ENCODE data around the gene MFAP3.
A peak's percentile ranks its signal among the peaks of the same experiment; 100 is the strongest.

MFAP3 gene

DNA sequence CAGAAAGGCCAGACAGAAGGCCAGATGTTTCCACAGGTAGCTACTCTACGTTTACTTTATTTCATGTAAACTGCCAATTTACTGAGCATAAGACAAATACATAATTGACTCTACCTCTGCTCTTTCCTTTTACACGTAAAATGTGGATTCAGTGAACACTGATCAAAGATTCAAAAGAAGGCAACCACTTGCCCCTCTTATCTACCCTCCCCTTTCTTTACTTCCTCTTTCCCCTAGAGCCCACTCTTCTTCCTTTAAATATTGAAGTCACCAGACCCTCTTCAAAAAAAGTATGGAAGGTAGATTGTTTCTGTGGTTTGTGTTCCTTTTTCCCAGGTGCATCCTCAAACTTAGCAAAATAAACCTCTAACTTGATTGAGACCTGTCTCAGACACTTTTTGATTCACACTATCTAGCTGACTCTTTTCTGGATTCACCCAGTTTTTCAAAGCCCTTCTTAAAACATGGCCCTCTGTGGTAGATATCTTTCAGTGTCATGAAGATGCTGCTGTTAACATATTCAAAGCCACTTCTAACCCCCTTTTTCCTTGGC, 6.8 kb upstream of the MFAP3 start:
- Histone ChIP-seq H3K4me3 (no peak overlapping the region), H3K27me3 (ENCODE audit: low read depth) (no peaks in the 10 kb centered on the region), H3K9me3 (no peaks in the 10 kb centered on the region), H3K4me1 (no peaks in the 10 kb centered on the region), H3K36me3 (replicated peaks) (no peaks in the 10 kb centered on the region)
- DNase-seq (ENCODE audit: low spot score in 2 of 2), result no peak
- in situ Hi-C loops (cut with MboI; ENCODE audit: low sequenced_read_pairs), result no loop called here

DNA sequence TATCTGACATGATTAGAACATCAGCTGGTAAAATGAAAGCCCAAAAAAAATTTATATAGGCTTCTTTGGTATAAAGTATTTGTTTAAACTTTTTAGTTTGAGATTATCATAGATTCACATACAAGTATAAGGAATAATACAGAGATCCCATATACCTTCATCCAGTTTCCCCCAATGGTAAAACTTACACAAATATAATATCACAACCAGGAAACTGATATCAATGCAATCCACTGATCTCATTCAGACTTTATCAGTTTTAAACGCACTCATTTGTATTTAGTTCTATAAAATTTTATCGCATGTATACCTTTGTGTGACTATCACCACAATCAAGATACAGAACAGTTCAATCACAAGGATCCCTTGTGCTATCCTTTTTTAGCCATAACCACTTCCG, 3.8 kb upstream of the MFAP3 start:
- Histone ChIP-seq H3K36me3 (replicated peaks) (no peaks in the 10 kb centered on the region), H3K4me1 (peaks cover 6% of the 10 kb centered on the region), H3K27me3 (ENCODE audit: low read depth) (no peaks in the 10 kb centered on the region), H3K4me3 (no peak overlapping the region), H3K9me3 (no peaks in the 10 kb centered on the region)
- in situ Hi-C loops (cut with MboI; ENCODE audit: low sequenced_read_pairs), result no loop called here
- DNase-seq (ENCODE audit: low spot score in 2 of 2), result no peak

DNA sequence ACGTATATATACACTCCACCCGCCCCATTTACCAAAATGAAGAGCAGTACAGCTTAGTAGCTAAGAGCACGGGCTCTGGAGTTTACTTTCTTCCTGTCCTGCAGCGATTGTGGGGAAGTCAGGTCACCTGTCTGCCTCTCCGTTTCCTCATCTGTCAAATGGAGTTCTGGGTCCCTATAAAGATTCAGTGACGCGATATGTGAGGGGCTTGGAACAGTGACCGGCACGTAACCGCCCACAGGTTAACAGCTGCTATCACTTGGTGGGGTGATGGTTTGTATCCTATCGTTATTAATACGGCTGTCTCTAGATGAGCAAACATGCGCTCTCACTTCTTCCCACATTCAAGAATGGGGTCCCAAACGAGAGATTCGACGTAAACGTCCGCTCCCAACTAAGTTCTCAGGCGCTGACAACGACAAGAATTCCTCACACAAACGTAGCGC, 483 bp upstream of the MFAP3 start:
- Histone ChIP-seq H3K27me3 (ENCODE audit: low read depth) (no peaks in the 10 kb centered on the region), H3K36me3 (replicated peaks) (no peaks in the 10 kb centered on the region), H3K4me3 (peak overlapping the region; percentile 85), H3K9me3 (no peaks in the 10 kb centered on the region), H3K4me1 (peaks cover 7% of the 10 kb centered on the region)
- in situ Hi-C loops (cut with MboI; ENCODE audit: low sequenced_read_pairs), result no loop called here
- peak; percentile 35 to 37 for DNase-seq (ENCODE audit: low spot score in 2 of 2)

DNA sequence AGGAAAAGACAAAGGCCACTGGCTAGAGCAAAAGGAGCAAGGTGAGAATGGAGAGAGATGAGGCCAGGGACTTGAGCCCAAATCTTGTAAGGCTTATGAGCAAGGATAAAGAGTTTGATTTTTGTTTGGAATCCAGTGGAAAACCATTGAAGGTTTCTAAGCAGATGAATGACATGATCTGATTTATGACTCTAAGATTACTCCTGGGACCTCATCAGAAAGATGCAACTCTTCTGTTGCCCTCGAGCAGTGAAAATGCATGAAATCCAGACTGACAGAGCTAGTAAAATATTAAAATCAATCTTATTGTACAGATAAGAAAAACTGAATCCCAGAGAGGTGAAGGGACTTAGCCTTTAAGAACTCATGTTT, 677 bp downstream of the MFAP3 start:
- Histone ChIP-seq H3K27me3 (ENCODE audit: low read depth) (no peaks in the 10 kb centered on the region), H3K36me3 (replicated peaks) (no peaks in the 10 kb centered on the region), H3K9me3 (no peaks in the 10 kb centered on the region), H3K4me1 (peaks cover 7% of the 10 kb centered on the region), H3K4me3 (peak overlapping the region; percentile 85)
- in situ Hi-C loops (cut with MboI; ENCODE audit: low sequenced_read_pairs), result no loop called here
- no peak for DNase-seq (ENCODE audit: low spot score in 2 of 2)

DNA sequence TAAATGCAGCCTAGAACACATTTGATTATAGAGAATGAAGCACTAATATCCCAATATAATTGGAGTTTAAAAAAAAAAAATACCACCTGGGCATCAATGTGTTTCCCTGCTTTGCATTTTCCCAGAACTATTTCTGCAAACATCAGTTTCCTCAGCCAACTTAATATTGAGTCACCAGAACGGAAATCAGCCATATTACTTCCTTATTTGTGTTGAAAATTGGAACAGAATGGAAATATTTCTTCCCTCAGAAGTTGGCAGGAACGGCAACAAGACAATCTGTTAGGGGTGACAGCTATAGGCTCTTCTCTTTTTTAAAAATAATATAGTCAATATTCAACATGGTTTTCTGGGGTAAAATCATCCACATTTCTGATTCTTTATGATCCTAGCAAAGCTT, 4.0 kb downstream of the MFAP3 start:
- no peak overlapping the region for H3K4me3 ChIP-seq
- H3K36me3 ChIP-seq (replicated peaks), result no peaks in the 10 kb centered on the region
- H3K4me1 ChIP-seq, result peaks cover 7% of the 10 kb centered on the region
- in situ Hi-C loops (cut with MboI; ENCODE audit: low sequenced_read_pairs), result no loop called here
- H3K9me3 ChIP-seq, result no peaks in the 10 kb centered on the region
- no peak for DNase-seq (ENCODE audit: low spot score in 2 of 2)
- no peaks in the 10 kb centered on the region for H3K27me3 ChIP-seq (ENCODE audit: low read depth)

DNA sequence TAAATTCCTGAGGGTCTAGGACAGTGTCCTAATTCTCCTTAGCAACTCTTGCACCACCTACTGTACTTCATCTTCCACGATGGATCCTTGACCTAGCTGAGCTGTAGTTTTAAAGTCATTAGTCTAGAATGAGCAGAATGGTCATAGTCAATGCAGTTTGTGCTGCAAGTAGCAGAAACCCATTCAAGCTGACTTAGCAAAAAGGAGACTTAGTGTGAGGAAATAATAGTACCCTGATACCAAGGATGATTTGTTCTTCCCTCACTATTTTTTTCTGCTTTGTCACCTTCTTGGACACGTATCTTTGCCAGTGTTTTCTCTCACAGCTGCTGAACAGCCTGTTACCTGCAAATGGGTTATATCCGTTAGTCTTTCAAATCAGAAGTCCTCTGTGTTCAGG, 5.3 kb downstream of the MFAP3 start:
- H3K9me3 ChIP-seq, result no peaks in the 10 kb centered on the region
- in situ Hi-C loops (cut with MboI; ENCODE audit: low sequenced_read_pairs), result no loop called here
- no peaks in the 10 kb centered on the region for H3K27me3 ChIP-seq (ENCODE audit: low read depth)
- DNase-seq (ENCODE audit: low spot score in 2 of 2), result no peak
- no peak overlapping the region for H3K4me3 ChIP-seq
- no peaks in the 10 kb centered on the region for H3K36me3 ChIP-seq (replicated peaks)
- H3K4me1 ChIP-seq, result peaks cover 7% of the 10 kb centered on the region

DNA sequence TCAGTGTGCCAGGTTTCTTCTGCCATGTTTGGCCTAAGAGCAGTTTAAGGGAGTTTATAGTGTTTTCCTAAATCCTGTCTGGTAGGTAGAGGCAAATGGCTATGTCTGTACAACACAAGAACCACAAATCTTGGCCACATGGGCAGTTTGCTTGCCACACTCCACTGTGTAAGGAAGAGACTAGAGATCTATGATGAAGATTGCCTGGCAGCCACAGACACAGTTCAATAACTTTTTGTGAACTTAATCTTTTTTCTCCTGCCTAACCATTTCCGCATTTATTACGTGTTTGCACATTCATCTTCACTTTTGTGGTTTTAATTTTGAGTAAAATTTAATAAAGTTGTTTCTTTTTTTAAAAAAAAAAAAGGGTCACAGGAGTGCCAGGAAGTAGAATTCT, 5.8 kb downstream of the MFAP3 start:
- DNase-seq (ENCODE audit: low spot score in 2 of 2), result no peak
- in situ Hi-C loops (cut with MboI; ENCODE audit: low sequenced_read_pairs), result no loop called here
- H3K36me3 ChIP-seq (replicated peaks), result no peaks in the 10 kb centered on the region; the same call in 1 of the 2 replicates
- H3K4me1 ChIP-seq, result peaks cover 5% of the 10 kb centered on the region
- H3K9me3 ChIP-seq, result no peaks in the 10 kb centered on the region
- no peak overlapping the region for H3K4me3 ChIP-seq
- H3K27me3 ChIP-seq (ENCODE audit: low read depth), result no peaks in the 10 kb centered on the region

DNA sequence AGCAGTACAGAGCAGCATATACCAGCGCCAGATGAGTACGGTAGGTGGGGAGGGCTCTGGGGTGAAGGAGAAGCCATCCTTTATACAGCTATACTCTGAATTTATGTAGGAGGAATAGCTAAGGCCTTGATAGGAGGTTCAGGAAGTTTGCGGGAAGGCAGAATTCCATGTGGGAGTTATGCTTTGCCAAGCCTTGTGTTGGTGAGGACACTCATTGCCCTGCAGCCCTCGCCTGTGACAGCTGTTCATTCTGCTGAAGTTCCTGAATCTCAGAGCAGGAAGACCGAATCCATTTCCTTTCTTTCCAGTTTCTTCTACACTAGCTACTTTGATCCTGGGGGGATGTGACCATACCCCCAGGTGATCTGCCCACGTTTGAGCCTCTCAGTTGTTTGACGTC, 7.7 kb downstream of the MFAP3 start:
- Histone ChIP-seq H3K36me3 (replicated peaks) (no peaks in the 10 kb centered on the region; the same call in none of the 2 replicates), H3K27me3 (ENCODE audit: low read depth) (no peaks in the 10 kb centered on the region), H3K4me3 (no peak overlapping the region), H3K4me1 (no peaks in the 10 kb centered on the region), H3K9me3 (no peaks in the 10 kb centered on the region)
- no peak for DNase-seq (ENCODE audit: low spot score in 2 of 2)
- in situ Hi-C loops (cut with MboI; ENCODE audit: low sequenced_read_pairs), result no loop called here

DNA sequence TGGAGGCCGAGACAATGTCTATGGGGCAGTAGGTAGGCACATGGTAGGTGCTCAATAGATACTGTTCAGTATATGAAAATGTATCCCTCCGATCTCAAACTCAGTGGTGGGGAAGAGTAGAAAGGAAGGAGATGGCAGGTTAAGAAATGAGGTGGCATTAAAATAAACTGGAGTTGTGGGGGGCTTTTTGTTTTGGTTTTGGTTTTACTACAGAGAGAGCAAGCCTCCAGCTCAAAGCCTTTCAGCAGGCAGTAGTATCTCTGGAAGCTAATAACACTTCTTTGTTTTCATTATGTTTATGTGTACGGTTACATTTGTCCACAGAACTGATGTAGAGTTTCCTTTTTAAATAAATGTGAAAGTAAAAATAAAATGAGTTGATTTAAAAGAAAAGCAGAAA, 8.6 kb downstream of the MFAP3 start:
- DNase-seq (ENCODE audit: low spot score in 2 of 2), result no peak
- Histone ChIP-seq H3K27me3 (ENCODE audit: low read depth) (no peaks in the 10 kb centered on the region), H3K4me1 (no peaks in the 10 kb centered on the region), H3K36me3 (replicated peaks) (no peaks in the 10 kb centered on the region; the same call in none of the 2 replicates), H3K4me3 (no peak overlapping the region), H3K9me3 (no peaks in the 10 kb centered on the region)
- in situ Hi-C loops (cut with MboI; ENCODE audit: low sequenced_read_pairs), result no loop called here

DNA sequence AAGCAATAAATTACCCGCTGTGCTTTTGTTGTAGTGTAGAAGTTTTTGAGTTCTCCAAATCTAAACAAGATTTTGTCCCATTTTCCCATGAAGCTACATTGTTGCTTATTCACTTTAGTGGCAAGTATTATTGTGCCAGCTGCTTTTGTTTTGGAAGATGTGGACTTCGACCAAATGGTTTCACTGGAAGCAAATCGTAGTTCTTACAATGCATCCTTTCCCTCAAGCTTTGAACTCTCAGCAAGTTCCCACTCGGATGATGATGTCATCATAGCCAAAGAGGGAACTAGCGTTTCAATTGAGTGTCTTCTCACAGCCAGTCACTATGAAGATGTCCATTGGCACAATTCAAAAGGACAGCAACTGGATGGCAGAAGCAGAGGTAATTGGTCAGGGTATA, 10.9 kb downstream of the MFAP3 start:
- no peaks in the 10 kb centered on the region for H3K27me3 ChIP-seq (ENCODE audit: low read depth)
- in situ Hi-C loops (cut with MboI; ENCODE audit: low sequenced_read_pairs), result loop anchor here (25.0 kb wide), 1 partner anchor 563 kb away; no protein-coding TSS in a partner anchor

DNA sequence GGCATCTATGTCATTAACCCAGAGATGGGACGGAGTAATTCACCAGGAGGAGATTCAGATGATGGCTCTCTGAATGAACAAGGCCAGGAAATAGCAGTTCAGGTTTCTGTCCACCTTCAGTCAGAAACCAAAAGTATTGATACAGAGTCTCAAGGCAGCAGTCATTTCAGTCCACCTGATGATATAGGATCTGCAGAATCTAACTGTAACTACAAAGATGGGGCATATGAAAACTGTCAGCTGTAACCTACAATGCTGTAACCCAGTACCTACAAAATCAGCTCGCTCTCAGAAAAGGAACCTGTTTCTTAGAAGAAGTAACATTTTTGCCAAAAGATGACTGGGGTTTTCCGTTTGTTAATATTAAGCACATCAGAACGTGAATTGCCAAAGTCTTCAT, 14.7 kb downstream of the MFAP3 start:
- H3K4me3 ChIP-seq, result no peak overlapping the region
- no peaks in the 10 kb centered on the region for H3K27me3 ChIP-seq (ENCODE audit: low read depth)
- no peaks in the 10 kb centered on the region for H3K9me3 ChIP-seq
- H3K4me1 ChIP-seq, result peaks cover 7% of the 10 kb centered on the region
- in situ Hi-C loops (cut with MboI; ENCODE audit: low sequenced_read_pairs), result loop anchor here (25.0 kb wide), 1 partner anchor 559 kb away; no protein-coding TSS in a partner anchor
- DNase-seq (ENCODE audit: low spot score in 2 of 2), result no peak
- H3K36me3 ChIP-seq (replicated peaks), result peaks cover 11% of the 10 kb centered on the region

More for the DNA sequence above, 10.9 kb downstream of the MFAP3 start:
- Histone ChIP-seq H3K4me1 (no peaks in the 10 kb centered on the region), H3K4me3 (no peak overlapping the region), H3K9me3 (no peaks in the 10 kb centered on the region), H3K36me3 (replicated peaks) (peaks cover 11% of the 10 kb centered on the region)
- no peak for DNase-seq (ENCODE audit: low spot score in 2 of 2)

DNA sequence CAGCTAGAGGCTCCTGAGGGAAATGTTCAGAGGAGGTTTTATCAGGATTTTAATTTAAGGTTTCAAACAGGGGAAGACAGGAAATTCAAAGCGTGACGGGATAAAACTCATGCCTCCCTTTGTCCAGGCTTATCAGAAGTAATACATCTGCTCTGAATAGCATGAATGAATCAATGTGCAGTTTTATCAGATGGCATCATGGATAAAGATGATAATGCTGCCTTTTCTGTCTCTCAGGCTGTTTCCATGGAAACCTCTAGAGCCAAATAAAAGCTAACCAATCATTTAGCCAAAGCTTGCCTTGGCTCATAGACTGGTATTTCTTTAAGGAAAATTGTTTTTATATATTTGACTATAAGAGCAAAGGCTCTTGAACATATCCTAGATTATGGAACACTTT, 16.4 kb downstream of the MFAP3 start:
- DNase-seq (ENCODE audit: low spot score in 2 of 2), result no peak
- peaks cover 8% of the 10 kb centered on the region for H3K4me1 ChIP-seq
- in situ Hi-C loops (cut with MboI; ENCODE audit: low sequenced_read_pairs), result loop anchor here (25.0 kb wide), 1 partner anchor 557 kb away; no protein-coding TSS in a partner anchor
- H3K4me3 ChIP-seq, result no peak overlapping the region
- H3K9me3 ChIP-seq, result no peaks in the 10 kb centered on the region
- peaks cover 11% of the 10 kb centered on the region for H3K36me3 ChIP-seq (replicated peaks)
- H3K27me3 ChIP-seq (ENCODE audit: low read depth), result no peaks in the 10 kb centered on the region

DNA sequence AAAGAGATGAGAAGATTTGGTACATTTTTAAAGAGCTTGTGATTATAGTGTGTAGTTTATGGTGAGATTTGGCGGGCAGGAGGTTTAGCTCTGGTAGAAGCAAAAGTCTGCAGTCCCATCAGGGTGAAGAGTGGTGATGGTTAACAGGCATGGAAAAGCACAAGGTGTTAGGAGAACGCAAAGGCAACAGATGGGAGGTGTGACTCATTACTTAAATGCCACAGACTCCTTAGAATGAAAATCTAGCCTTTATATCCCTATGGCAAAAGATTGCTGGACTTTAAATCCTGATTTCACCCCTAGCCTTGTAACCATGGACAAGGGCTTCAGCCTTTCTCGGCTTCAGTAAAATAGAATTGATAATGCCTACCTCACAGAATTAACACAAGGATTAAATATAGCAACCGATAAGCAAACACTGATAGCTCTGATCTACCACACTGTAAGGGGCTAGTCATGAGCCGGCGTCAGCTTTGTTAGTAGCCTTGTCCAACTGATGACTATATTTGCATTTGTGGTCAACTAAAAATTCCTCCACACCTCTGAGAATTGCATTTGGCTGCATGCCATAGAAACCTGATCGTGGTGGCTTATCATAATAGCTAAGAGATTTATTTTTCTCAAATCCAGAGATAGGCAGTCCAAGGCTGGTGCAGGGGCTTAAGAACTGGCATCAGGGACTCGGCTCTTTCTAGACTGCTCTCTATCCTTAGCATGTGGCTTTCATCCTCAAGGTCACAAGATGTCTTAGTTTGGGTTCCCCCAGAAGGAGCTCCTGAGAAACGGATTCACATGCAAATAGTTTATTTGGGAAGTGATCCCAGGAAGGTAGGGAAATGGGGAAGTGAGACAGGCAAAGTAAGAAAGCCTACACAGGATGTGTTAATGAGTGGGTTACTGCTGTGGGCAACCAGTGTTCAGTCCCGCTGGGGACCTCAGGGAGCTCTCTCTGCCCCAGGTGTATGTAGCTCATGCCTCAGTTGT, 19.6 kb downstream of the MFAP3 start:
- Histone ChIP-seq H3K27me3 (ENCODE audit: low read depth) (no peaks in the 10 kb centered on the region), H3K4me3 (no peak overlapping the region), H3K9me3 (no peaks in the 10 kb centered on the region), H3K4me1 (peaks cover 8% of the 10 kb centered on the region), H3K36me3 (replicated peaks) (peaks cover 8% of the 10 kb centered on the region)
- DNase-seq (ENCODE audit: low spot score in 2 of 2), result peak in 1 of 2 experiments; percentile 49
- in situ Hi-C loops (cut with MboI; ENCODE audit: low sequenced_read_pairs), result loop anchor here (25.0 kb wide), 1 partner anchor 554 kb away; no protein-coding TSS in a partner anchor

DNA sequence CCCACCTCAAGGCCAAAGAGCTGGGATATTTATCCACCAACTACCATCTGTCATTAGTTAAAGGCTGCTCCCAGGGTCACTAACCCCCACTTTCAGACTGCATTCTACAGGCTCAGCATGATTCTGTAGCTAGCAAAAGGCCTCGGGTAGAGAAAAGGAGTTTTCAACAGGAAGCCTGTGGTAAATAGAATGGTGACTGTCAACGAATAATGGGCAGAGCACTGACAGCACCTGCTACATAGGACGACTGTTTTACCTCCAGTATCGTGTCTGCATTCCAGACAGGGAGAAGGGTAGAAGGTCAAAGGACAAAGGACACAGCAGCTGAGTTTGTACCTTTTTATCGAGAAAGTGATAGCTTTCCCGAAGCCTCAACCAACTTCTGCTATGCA, 20.3 kb downstream of the MFAP3 start:
- in situ Hi-C loops (cut with MboI; ENCODE audit: low sequenced_read_pairs), result loop anchor here (25.0 kb wide), 1 partner anchor 553 kb away; no protein-coding TSS in a partner anchor
- H3K36me3 ChIP-seq (replicated peaks), result peaks cover 1% of the 10 kb centered on the region
- H3K4me1 ChIP-seq, result peaks cover 8% of the 10 kb centered on the region
- DNase-seq (ENCODE audit: low spot score in 2 of 2), result no peak
- H3K4me3 ChIP-seq, result no peak overlapping the region
- no peaks in the 10 kb centered on the region for H3K27me3 ChIP-seq (ENCODE audit: low read depth)
- no peaks in the 10 kb centered on the region for H3K9me3 ChIP-seq
